ENCODE results near the gene TRIM32.

GRCh38 chr9:116749176-116749575, 62.1 kb downstream of the TRIM32 start:
- no peak for TF ChIP-seq CTCF (IDR thresholded peaks at IDR 0.05)
- TF ChIP-seq POLR2AphosphoS5 (IDR thresholded peaks at IDR 0.05; ENCODE audit: insufficient read depth in 1 of 2, low read depth in 1 of 2), result no peak
- TF ChIP-seq POLR2A (IDR thresholded peaks at IDR 0.05), result no peak
